C4-2B (cell line): ENCODE data around the gene NR6A1.

ENCODE experiments used
- H3K27ac ChIP-seq: fragments of 450-650 bp; 2 replicates; pipeline ENCODE4 v1.5.1; 2017
- CTCF ChIP-seq: fragments of 450-650 bp; conservative IDR thresholded peaks from 2 replicates; pipeline ENCODE4 v1.5.1; 2017; ENCODE audit warnings: mild to moderate bottlenecking
- ZFX ChIP-seq: fragments of 450-650 bp; IDR thresholded peaks from 2 replicates; pipeline ENCODE4 v1.6.1; 2017

Gene NR6A1

DNA sequence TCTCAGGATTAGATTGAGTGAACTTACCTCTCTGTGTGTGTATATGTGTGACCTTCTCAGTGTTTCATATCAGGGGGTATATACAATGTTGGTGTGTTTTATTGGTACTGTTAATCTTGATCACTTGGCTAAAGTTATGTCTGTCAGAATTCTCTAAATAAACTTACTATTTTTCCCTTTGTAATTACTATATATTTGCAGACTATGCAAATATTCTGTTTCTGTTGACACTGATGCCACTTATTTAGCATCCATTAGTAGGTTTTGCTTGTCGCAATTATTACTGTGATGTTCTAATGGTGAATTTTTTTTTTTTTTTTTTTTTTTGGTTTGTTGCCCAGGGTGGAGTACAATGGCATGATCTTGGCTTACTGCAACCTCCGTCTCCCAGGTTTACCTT is 221.0 kb downstream of the NR6A1 start:
- TF ChIP-seq CTCF (no peak), ZFX (no peak)
- no peak overlapping the region for H3K27ac ChIP-seq

GRCh38 chr9:124549016-124549415 is 222.1 kb downstream of the NR6A1 start:
- no peak overlapping the region for H3K27ac ChIP-seq
- no peak for TF ChIP-seq CTCF
- no peak for TF ChIP-seq ZFX

DNA sequence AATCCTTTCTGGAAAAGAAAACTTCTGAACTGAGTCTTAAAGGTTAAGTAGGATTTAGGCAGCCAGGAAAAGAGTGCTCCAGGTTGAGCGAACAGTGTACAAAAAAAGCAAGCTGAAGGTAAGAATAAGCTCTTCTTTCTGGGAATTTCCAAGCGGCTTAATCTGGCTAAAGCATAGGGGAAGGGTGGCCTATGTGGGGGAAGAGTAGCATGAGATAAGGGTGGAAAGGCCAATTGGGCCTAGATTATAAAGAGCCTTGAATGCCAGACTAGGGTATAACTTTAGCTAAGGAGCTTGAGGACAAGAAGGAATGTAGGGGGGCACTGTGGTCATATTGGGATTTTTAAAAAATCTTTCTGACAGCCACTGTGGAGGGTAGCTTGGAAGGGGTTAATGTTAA is 226.6 kb downstream of the NR6A1 start:
- H3K27ac ChIP-seq: no peak overlapping the region
- no peak for TF ChIP-seq CTCF
- TF ChIP-seq ZFX: no peak

DNA sequence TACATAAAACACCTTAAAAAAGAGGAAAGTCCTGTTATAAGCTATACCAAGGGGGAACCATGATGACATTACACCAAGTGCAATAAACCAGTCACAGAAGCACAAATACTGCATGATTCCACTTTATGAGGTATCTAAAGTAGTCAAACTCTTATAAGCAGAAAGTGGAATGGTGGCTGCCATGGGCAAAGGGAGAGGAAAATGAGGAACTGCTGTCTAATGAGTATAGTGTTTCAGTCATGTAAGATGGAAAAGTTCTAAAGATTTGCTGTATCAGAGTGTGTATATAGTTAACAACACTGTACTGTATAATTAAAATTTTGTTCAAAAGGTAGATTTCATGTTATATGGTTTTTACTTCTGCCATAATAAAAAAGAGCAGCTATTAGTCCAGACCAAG is 229.3 kb downstream of the NR6A1 start:
- no peak overlapping the region for H3K27ac ChIP-seq
- no peak for TF ChIP-seq CTCF
- TF ChIP-seq ZFX: no peak

DNA sequence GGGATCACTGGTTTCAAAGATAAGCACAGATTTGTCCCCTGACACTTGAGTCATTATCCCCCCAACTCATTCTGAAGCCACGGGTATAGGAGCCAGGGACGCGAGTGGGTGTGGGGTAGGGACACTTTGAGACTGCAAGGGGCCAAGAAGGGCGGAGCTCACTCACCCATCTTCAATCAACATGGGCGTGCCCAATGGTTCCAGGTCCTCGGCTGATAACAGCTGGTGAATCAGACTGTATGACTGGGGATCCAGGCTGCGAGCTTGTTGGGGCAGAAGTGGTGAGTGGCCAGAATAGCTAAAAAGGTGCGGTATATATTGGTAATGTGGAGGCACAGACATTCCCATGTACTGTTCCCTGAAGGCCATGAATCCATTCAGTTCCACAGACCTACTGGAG is 233.2 kb downstream of the NR6A1 start:
- no peak overlapping the region for H3K27ac ChIP-seq
- TF ChIP-seq CTCF: no peak
- no peak for TF ChIP-seq ZFX

DNA sequence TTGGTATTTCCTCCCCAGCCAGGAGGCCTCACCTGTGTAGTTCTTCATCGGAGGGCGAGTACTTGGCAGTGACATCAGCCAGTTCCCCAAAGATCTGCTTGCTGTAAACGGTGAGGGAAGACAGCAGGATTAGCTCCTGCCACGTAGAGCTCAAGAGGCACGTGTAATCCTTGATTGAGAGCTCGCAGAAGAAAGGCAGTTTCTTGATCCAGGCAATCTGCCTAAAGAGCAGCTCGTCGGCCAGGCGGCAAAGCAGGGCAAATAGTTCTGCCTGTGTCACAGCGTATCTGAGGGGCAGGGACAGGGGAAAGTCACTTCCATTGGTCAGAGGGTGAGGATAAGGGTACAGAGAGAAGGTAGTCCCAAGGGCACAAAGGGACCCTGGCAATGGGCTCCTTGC is 235.3 kb downstream of the NR6A1 start:
- H3K27ac ChIP-seq: no peak overlapping the region
- TF ChIP-seq ZFX (no peak), CTCF (no peak)

DNA sequence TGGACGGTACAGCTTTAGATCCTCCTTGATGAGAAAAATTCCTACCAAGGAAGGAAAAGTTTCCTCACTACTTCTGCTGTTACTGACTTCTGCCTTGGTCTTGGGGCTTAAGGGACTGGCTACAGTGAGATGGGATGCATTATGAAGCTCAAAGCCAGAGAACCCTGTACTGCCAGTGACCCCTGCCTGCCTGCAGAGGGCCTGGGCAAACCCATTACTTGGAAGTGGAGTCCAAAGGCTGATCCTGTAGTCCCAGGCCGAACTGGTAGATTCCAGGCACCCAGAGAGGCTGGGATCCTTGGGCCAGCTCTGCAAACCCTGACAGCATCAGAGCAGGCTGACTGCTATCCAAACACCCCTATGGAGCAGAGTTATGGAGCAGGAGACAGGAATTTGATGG is 238.2 kb downstream of the NR6A1 start:
- TF ChIP-seq CTCF: 0 out of 2 replicates have a peak, but pooled peaks have one; percentile 12
- TF ChIP-seq ZFX: no peak
- H3K27ac ChIP-seq: no peak overlapping the region
